Tongue (tissue), 1 donor: ENCODE results near the gene CCR5AS.
A peak's percentile ranks its signal among the peaks of the same experiment; 100 is the strongest.
"Not testable (repeated sequence)": the region's sequence is repeated elsewhere in the genome, so short reads cannot be mapped to it uniquely, and the experiment has no call there.

Experiments
- DNase-seq: peaks from one replicate; pipeline ENCODE4 v3.0.0-alpha.2; 2015

The CCR5AS gene

GRCh38 chr3:46429250-46429649, 22.4 kb upstream of the CCR5AS start:
- DNase-seq: no peak

GRCh38 chr3:46427916-46428833, 21.3 kb upstream of the CCR5AS start:
- DNase-seq: no peak

DNA sequence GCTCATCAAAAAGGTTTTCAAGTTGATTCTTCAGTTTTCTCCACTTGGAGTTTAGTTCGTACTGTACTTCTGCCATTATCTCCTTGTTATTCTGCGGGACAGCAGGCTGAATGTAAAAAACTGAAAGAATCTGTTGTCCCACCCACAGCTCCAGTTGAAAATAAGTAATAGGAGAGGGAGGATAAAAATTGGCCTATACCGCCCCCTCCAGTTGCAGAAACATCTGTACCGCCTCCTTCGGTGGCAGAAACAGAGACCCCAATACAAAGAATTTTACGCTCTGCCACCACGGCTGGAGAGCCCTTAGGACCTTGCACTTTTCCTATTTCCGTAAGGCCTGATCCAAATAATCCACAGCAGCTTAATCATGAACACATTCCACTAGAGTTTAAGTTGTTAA, 20.5 kb upstream of the CCR5AS start:
- DNase-seq: not testable (repeated sequence)

- not testable (repeated sequence) for DNase-seq
These were observed 19.6 kb upstream of the CCR5AS start for GRCh38 chr3:46426476-46426875.

DNA sequence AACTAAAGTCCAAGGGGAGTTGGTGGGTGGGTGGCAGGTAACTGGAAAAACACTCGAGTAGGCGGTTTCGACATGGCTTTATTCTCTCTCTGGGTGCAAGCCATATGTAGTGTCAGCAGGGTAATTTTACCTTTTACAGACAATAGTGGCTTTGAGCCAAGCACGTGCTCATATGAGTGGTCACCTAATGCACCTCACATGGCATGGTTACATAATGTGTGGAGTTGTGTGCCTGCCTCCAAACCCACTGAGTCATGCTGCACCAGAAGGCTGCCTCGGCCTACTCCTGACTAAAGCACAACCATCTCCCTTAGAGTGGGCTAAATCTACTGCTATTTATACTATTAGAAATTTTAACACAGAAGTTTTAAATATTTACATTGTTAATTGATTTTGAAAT, 16.7 kb upstream of the CCR5AS start:
- DNase-seq: no peak

- no peak for DNase-seq
These were observed 15.8 kb upstream of the CCR5AS start for GRCh38 chr3:46422617-46423016.

DNA sequence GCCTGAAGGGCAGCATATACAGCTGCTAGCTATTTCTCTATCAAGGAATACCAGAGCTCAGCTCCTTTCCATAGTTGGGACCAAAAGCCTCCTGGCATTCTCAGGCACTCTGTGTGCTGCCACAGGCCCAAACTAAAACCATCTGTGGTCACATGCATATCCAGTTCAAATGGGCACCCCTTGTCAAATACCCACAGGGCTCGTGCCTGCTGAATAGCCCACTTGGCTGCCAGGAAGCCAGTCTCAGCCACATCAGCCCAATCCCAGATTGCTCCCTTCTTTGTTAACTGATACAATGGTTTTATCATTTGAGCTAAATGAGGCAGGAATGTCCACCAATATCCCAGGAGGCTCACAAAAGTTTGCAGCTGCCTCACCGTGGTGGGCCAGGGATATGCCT, 14.1 kb upstream of the CCR5AS start:
- no peak for DNase-seq

- DNase-seq: no peak
These were observed 12.9 kb upstream of the CCR5AS start for GRCh38 chr3:46419816-46420215.

GRCh38 chr3:46417841-46418611, 11.2 kb upstream of the CCR5AS start:
- DNase-seq: no peak

DNA sequence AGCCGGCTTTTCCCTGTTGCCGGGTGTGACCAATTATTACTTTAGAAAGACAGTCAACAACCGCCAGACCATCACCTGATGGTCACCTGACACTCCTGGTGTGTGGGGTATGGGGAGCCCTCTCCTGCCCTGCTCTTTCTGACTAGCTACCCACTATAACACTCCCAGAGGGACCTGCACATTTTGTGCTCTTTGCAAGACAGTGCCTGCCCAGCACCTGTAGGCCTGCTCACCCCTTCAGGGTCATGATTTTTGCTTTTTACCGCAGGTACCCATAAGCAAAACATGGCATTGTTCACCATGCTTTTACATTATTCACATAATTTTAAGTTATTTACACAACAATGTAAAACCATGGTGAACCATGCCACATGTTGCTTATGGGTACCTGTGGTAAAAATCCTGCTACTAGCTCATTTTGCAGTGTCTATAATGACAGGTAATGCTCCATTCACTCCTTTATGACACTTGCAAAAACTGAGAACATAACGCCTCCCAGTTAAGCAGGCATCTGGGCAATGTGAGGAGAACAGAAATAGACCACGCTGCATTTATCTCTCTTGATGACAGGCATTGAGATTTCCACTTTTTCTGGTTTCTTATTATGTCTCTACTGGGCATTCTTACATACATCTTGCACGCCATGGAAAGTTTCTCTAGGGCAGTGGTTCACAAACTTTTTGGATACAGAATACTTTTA, 10.1 kb upstream of the CCR5AS start:
- DNase-seq: no peak

GRCh38 chr3:46416125-46416810, 9.4 kb upstream of the CCR5AS start:
- DNase-seq: no peak

DNA sequence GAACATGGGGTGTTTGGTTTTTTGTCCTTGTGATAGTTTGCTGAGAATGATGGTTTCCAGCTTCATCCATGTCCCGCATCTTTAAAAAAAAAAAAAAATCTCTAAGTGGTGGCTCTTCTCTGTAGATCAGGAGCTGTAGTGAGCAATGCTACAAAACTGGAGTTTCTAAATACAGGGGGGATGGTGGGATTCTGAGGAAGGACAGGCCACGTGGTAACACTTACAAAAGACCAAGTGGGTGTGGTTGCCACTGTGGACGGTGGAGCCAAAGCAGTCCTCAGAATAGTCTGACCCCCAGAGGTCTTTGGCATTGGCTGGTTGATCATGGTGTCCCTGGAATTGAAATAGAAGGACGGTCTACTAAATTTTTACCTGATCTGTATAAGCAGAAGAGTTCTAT, 7.9 kb upstream of the CCR5AS start:
- no peak for DNase-seq

DNA sequence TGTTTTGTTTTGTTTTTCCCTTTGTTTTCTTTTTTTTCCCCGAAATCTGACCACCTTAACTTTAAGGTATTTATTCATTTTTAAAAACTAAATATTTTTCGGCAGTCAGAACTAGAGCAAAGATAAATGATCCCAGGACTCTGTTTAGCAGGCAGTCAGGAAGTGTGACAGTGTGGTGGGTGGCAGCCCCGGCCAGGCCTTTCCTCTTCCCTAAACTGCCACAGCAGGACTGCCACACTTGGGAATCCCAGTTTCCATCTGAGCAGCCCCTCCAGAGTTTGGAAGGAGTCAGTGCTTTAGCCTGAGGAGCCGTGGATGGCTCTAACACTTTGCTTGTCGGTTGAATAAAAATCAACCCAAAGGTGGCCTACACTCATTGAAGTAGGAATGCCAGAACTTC, 7.1 kb upstream of the CCR5AS start:
- no peak for DNase-seq

GRCh38 chr3:46412786-46413298, 6.0 kb upstream of the CCR5AS start:
- DNase-seq: no peak

GRCh38 chr3:46411271-46411670, 4.4 kb upstream of the CCR5AS start:
- no peak for DNase-seq

GRCh38 chr3:46410669-46411068, 3.8 kb upstream of the CCR5AS start:
- DNase-seq: no peak

DNA sequence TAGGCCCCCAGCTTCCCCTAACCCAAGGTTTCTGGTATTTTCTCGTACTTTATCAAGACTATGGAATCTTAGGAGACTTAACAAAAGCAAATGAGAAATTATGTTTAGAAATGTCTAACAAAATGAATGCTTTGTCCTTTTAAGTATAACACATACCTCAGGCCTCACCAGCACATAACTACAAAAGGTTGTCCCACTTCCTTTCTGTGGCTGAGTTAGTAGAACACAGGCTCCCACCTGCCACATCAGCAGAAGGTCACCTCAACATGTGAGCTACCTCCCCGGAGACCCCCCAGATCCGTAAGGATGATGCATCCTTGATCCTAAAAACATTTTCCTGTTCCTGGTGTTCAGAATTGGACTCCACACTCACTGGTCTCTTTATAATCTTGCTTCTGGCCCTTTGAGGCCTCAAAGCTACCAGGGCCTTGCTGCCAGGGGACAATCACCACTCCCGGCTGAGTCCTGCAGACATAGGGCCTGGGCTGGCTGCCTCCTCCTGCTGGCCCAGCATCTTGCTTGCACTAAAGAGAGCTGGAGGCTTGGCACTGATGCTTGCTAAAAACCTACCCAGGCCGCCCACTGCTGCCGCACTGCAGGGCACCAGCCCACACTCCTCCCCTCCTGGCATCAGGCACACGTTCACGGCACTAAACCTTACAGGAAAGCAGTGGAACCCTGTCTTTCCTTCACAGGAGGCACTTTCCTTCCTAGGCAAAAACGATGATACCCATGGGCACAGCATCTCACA, 3.0 kb upstream of the CCR5AS start:
- no peak for DNase-seq

DNA sequence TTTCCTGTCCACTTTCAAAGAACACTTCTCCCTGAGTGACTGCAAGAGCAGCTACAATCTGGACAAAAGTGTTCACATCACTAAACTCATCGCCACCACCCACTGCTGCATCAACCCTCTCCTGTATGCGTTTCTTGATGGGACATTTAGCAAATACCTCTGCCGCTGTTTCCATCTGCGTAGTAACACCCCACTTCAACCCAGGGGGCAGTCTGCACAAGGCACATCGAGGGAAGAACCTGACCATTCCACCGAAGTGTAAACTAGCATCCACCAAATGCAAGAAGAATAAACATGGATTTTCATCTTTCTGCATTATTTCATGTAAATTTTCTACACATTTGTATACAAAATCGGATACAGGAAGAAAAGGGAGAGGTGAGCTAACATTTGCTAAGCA, 2.0 kb upstream of the CCR5AS start:
- no peak for DNase-seq

- peak; percentile 82 for DNase-seq
These were observed 1.1 kb upstream of the CCR5AS start for GRCh38 chr3:46407970-46408369.

DNA sequence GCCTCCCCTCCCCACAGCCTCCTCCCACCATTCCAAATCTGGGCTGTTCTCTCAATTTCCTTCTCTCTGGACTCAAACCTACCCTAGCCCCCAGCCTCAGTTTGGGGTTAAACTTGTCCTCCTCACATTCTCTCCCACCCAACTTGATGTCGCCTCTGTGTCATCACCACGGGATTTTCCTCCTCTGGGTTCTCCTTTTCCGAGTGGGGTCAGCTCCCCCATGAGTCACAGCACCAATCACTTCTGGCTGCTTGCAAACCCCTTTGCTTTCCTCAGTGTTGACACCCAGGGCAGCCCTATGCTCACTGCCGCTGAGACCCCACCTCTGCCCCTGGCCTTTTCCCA, 451 bp downstream of the CCR5AS start:
- DNase-seq: no peak

DNA sequence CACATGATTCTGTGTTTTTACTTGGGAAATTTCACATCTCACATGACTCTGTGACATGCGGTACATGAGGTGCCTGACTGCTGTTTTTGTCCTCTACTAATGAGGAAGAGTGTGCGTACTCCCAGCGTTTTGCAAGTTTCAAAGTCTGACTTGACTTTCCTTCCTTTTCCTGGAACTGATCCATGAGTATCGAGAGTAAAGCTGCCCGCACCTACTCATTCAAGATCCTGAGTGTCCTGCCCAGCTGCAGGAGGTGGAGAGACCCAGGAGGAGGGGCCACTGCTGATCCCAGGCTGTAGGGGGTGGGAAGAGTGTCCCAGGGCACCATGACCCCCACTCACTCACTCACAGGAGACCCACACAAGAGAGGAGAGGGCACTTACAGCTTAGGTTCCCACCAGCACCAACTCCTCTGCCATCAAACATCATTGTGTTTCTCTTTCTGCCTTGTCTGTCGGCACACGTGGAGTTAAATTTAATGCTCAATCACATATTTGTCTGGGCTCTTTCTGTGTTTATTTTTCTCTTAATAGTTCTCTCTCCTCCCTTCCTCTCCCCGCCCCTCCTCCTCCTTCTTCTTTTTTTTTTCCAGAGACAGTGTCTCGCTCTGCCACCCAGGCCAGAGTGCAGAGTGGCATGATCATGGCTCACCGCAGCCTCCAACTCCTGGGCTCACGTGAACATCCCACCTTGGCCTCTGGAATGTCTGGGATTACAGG, 1.4 kb downstream of the CCR5AS start:
- DNase-seq: no peak
